Chondrocyte (in vitro differentiated cells): ENCODE results near the gene FST. TPM values are rescaled to one million over a fixed set of nuclear protein-coding genes. Genes with fewer than 3 reads are reported as not detected.

Experiments
- DNase-seq: peaks from one replicate; pipeline ENCODE4 v3.0.0; 2021; ENCODE audit warnings: mixed read lengths, low spot score
- H3K27ac Mint-ChIP-seq: one replicate; pipeline ENCODE4 v1.8.0; 2021; ENCODE audit warnings: mild to moderate bottlenecking, moderate library complexity, mixed read lengths; ENCODE audit not compliant: unreplicated experiment
- H3K27me3 Mint-ChIP-seq: 2 replicates; pipeline ENCODE4 v1.8.0; 2021; ENCODE audit warnings: low read depth, mixed read lengths
- H3K36me3 Mint-ChIP-seq: 2 replicates; pipeline ENCODE4 v1.8.0; 2021; ENCODE audit warnings: low read depth, mixed read lengths
- H3K4me1 Mint-ChIP-seq: 2 replicates; pipeline ENCODE4 v1.8.0; 2021; ENCODE audit warnings: low read depth, mild to moderate bottlenecking, mixed read lengths
- H3K4me3 Mint-ChIP-seq: one replicate; pipeline ENCODE4 v1.8.0; 2021; ENCODE audit warnings: mild to moderate bottlenecking, moderate library complexity, mixed read lengths; ENCODE audit not compliant: unreplicated experiment
- H3K9me3 Mint-ChIP-seq: 2 replicates; pipeline ENCODE4 v1.8.0; 2021; ENCODE audit warnings: low read depth, mixed read lengths
- total RNA-seq: library from RNA; stranded (reverse); gene quantifications from 3 replicates; pipeline ENCODE4 v1.2.1, GENCODE V29; 2021
- TF ChIP-seq, protein P1 (sequence below): fragments of 200-600 bp; sonication (generic); IDR thresholded peaks from 2 replicates; pipeline ENCODE4 v1.5.0; 2021; ENCODE audit warnings: antibody characterized with exemption, mild to moderate bottlenecking, moderate library complexity

The FST gene
- total RNA-seq, 1 donor from 2014 or later, result 4.8 TPM

DNA sequence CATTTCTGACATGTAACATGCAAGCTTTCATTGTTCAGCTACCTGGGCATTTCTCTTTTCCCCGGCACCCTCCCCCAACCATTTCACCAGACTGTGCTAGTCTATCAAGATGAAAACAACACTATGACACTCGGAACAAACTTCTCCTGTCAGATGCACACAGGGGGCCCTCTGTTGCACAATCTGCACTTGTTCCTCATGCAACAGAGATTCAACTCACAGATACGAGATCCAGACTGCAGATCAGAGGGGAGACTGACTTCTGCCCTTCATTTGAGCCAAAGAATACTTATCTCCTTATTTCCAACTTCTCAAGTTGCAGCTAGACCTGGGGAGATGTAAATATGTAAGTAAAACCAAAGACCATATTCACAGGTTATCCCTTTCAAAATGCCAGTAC, 15.7 kb upstream of the FST start:
- no peak overlapping the region for H3K4me3 Mint-ChIP-seq
- H3K36me3 Mint-ChIP-seq, result no peaks in the 10 kb centered on the region
- no peak overlapping the region for H3K27ac Mint-ChIP-seq
- no peaks in the 10 kb centered on the region for H3K4me1 Mint-ChIP-seq
- TF ChIP-seq, protein P1, sequence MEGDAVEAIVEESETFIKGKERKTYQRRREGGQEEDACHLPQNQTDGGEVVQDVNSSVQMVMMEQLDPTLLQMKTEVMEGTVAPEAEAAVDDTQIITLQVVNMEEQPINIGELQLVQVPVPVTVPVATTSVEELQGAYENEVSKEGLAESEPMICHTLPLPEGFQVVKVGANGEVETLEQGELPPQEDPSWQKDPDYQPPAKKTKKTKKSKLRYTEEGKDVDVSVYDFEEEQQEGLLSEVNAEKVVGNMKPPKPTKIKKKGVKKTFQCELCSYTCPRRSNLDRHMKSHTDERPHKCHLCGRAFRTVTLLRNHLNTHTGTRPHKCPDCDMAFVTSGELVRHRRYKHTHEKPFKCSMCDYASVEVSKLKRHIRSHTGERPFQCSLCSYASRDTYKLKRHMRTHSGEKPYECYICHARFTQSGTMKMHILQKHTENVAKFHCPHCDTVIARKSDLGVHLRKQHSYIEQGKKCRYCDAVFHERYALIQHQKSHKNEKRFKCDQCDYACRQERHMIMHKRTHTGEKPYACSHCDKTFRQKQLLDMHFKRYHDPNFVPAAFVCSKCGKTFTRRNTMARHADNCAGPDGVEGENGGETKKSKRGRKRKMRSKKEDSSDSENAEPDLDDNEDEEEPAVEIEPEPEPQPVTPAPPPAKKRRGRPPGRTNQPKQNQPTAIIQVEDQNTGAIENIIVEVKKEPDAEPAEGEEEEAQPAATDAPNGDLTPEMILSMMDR, result no peak
- H3K9me3 Mint-ChIP-seq, result no peaks in the 10 kb centered on the region
- DNase-seq, result no peak
- no peaks in the 10 kb centered on the region for H3K27me3 Mint-ChIP-seq

DNA sequence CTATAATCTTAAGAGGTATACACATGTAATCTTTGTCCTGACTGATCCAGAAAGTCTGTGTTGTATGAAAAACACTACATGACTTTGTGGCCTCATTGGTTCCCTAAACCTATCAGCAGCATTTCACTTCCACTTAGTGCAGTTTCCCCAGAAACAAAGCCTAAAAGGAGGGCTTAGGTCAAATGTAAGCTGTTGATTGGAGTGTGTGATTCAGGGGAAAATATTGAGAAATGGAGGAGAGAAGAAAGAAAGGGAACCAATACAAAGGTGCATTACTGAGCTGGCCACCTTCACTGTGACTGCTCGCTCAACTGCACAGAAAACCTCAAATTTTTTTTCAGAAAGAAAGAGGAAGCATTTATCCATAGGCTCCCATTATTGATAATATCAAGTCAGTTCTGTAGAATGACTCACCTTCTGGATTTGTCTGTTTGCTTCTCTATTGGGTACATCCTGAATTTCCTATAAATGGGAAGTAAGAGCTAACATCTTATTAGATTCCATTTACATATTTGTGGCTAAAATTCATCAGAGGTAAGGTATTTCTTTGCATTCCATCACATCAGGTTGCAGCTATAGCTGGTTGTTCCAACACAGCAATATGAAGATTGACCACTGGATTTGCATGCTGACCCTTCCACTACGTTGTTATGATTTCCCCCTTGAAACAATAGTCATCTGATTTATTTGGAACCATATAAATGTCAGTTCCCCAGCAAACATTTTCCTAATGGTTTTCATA, 10.3 kb upstream of the FST start:
- H3K36me3 Mint-ChIP-seq, result no peaks in the 10 kb centered on the region
- H3K27me3 Mint-ChIP-seq, result no peaks in the 10 kb centered on the region
- TF ChIP-seq, protein P1, result no peak
- H3K4me3 Mint-ChIP-seq, result no peak overlapping the region
- H3K4me1 Mint-ChIP-seq, result peaks cover 6% of the 10 kb centered on the region
- no peak for DNase-seq
- no peak overlapping the region for H3K27ac Mint-ChIP-seq
- H3K9me3 Mint-ChIP-seq, result no peaks in the 10 kb centered on the region

DNA sequence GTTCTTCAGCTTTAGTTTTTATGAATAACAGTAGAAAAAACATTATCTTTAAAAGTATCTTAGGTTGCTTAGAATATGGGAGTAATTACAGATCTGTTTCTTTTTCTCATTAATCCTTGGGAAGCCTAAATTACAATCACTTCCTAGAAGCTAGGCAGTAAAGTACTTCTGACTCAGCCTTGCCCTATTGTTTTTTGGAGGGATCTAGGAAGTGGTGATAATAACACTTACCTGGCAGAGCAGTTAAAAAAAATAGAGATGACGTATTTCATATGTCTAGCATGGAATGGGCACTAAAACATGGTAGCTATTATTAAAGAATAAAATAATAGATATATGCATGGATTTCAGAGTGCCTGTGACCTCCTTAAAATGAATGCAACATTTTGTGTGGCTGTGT, 8.2 kb upstream of the FST start:
- Mint-ChIP-seq H3K4me1 (peaks cover 6% of the 10 kb centered on the region), H3K9me3 (no peaks in the 10 kb centered on the region), H3K36me3 (no peaks in the 10 kb centered on the region), H3K27me3 (no peaks in the 10 kb centered on the region), H3K27ac (no peak overlapping the region), H3K4me3 (no peak overlapping the region)
- no peak for DNase-seq
- TF ChIP-seq, protein P1, result no peak

DNA sequence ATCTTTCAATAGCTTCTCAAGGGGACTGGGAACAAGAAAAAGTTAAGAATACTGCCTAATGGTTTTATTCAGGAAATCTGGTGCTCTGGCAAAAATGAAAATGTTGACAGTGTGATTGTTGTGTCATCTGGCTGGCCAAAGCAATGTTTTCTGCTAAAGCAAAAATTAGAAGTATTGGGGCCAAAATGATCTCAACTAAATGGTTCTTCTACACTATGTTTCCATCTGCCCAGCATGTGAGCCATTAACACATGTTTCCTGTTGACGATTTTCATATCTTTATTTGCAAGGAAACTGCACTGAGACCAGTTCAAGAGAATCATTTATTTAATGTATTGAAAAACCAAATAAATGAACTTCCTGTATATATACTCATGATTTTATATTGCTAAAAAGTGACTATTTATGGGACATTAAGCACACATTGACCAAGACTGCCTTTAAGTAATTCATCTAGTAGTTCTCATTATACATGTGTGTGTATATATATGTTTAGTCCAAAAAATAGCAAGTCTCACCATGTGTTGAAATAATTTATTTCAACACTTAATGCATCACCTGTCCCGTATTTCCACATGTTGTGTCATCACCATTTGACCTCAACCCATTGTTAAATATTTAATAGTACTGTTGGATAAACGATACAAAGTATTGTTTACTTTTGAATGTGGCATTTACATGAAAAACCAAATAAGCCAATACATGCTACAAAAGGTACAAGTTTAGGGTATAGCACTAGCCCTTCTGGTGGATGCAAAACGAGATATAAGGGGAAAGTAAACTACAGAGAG, 7.5 kb upstream of the FST start:
- Mint-ChIP-seq H3K4me1 (peaks cover 6% of the 10 kb centered on the region), H3K27me3 (no peaks in the 10 kb centered on the region), H3K4me3 (no peak overlapping the region), H3K27ac (no peak overlapping the region), H3K36me3 (no peaks in the 10 kb centered on the region), H3K9me3 (no peaks in the 10 kb centered on the region)
- TF ChIP-seq, protein P1, result no peak
- no peak for DNase-seq

DNA sequence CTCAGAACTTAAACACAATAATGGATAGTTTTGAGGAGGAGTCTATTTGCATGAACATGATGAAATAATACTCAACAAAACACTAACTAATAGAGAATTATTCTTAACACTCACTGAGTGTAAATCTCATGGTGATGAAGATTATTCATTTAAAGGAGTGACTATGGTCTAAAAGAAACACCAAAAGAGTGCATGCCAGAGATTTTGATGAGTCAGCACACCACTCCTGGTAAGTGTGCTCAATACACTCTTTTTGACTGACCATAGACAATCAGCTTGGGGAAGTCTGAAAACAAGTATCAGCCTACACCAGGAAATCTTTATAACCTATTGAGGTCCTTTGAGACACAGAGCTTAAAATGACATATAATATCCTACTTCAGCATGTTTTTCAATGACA, 6.8 kb upstream of the FST start:
- Mint-ChIP-seq H3K9me3 (no peaks in the 10 kb centered on the region), H3K4me1 (peaks cover 10% of the 10 kb centered on the region), H3K4me3 (no peak overlapping the region), H3K27ac (no peak overlapping the region), H3K27me3 (no peaks in the 10 kb centered on the region), H3K36me3 (no peaks in the 10 kb centered on the region)
- no peak for DNase-seq
- TF ChIP-seq, protein P1, result no peak
